Thyroid gland (tissue), 4 donors: ENCODE measurements around the gene LRRFIP2. TPM values are rescaled to one million over a fixed set of nuclear protein-coding genes. Genes with fewer than 3 reads are reported as not detected.
"Not testable (repeated sequence)": the region's sequence is repeated elsewhere in the genome, so short reads cannot be mapped to it uniquely, and the experiment has no call there.

Experiments used
- DNase-seq, 2 donors: peaks; one replicate each; pipeline ENCODE4 v3.0.0-alpha.2; 2019
- H3K27ac ChIP-seq, 3 donors: fragments of 200-600 bp; sonication (generic); 1 replicate in 2 of 3; 2 replicates in 1 of 3; pipeline ENCODE4 v1.5.1; 2016 to 2019; ENCODE audit warnings: mild to moderate bottlenecking in 1 of 3, moderate library complexity in 1 of 3
- H3K27me3 ChIP-seq: fragments of 200-600 bp; sonication (generic); one replicate; pipeline ENCODE4 v1.5.1; 2019
- H3K36me3 ChIP-seq, 2 donors: fragments of 200-600 bp; sonication (generic); one replicate each; pipeline ENCODE4 v1.5.1; 2016 to 2019
- H3K4me1 ChIP-seq, 2 donors: fragments of 200-600 bp; sonication (generic); one replicate each; pipeline ENCODE4 v1.5.1; 2017 to 2019
- H3K4me3 ChIP-seq, 3 donors: fragments of 200-600 bp; sonication (generic); replicated peaks in 1 of 3; 1 replicate in 2 of 3; 2 replicates in 1 of 3; pipeline ENCODE4 v1.5.1; 2016; ENCODE audit warnings: mild to moderate bottlenecking in 1 of 3
- H3K9me3 ChIP-seq: fragments of 200-600 bp; sonication (generic); one replicate; pipeline ENCODE4 v1.5.1; 2017
- POLR2A ChIP-seq, 2 donors: fragments of 450-650 bp; IDR thresholded peaks; one replicate each; pipeline ENCODE4 v1.6.1; 2017; ENCODE audit warnings: antibody characterized with exemption in 2 of 2, mild to moderate bottlenecking in 2 of 2, moderate library complexity in 1 of 2
- WGBS, 2 donors: methylation state at CpG; one replicate each; pipeline ENCODE4 v1.1.5; 2017; 5-methylcytosine and 5-hydroxymethylcytosine counted together
- intact Hi-C: fragments of 100-400 bp; cut with DNase I; formaldehyde crosslinking; loops from one replicate; pipeline ENCODE4 v1.15.1; 2023
- total RNA-seq, 4 donors: library from RNA; depleted of rRNA; stranded (reverse); fragments of >200 nt; gene quantifications; one replicate each; pipeline ENCODE4 v1.2.3, GENCODE V29; 2016
- TF ChIP-seq, protein P1 (sequence below), 6 experiments: fragments of 200-600 bp in 3 of 6; fragments of 450-650 bp in 3 of 6; sonication (generic) in 3 of 6; IDR thresholded peaks; one replicate each; pipeline ENCODE4 v1.5.1; 2016 to 2019; ENCODE audit warnings: antibody characterized with exemption in 6 of 6, mild to moderate bottlenecking in 2 of 6, inconsistent platforms in 1 of 6, moderate library complexity in 1 of 6

Gene LRRFIP2
- total RNA-seq, 4 donors from 2014 or later: 86.4 to 147 (median 93.8) TPM

DNA sequence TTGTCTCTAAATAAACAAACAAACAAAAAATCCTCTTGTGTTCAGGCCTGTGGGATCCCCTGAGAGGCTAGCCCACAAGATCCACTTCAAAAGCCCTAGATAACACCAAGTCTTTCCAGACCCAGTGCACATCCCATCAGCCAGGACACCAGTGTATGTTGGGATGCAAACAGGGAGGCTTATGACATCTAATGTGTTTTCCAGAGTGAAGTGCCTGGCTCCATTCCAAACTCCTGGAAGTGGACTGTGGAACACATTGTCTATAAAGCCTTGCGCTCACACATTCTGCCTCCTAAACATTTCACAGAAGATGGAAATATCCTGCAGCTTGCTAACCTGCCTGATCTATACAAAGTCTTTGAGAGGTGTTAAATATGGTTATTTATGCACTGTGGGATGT lies 124.1 kb downstream of the LRRFIP2 start:
- no peaks in the 10 kb centered on the region for H3K27me3 ChIP-seq
- peak overlapping the region; percentile 46 to 70 (median 56) for H3K27ac ChIP-seq
- peaks cover 29 to 44% of the 10 kb centered on the region in 2 donors for H3K4me1 ChIP-seq
- intact Hi-C loops: no loop called here
- no peak overlapping the region for H3K4me3 ChIP-seq
- no peaks in the 10 kb centered on the region for H3K9me3 ChIP-seq
- WGBS, 2 donors: 92 to 95% methylated on average over 1 of the region's 1 CpG
- peaks cover 8 to 27% of the 10 kb centered on the region in 2 donors for H3K36me3 ChIP-seq
- TF ChIP-seq, protein P1, sequence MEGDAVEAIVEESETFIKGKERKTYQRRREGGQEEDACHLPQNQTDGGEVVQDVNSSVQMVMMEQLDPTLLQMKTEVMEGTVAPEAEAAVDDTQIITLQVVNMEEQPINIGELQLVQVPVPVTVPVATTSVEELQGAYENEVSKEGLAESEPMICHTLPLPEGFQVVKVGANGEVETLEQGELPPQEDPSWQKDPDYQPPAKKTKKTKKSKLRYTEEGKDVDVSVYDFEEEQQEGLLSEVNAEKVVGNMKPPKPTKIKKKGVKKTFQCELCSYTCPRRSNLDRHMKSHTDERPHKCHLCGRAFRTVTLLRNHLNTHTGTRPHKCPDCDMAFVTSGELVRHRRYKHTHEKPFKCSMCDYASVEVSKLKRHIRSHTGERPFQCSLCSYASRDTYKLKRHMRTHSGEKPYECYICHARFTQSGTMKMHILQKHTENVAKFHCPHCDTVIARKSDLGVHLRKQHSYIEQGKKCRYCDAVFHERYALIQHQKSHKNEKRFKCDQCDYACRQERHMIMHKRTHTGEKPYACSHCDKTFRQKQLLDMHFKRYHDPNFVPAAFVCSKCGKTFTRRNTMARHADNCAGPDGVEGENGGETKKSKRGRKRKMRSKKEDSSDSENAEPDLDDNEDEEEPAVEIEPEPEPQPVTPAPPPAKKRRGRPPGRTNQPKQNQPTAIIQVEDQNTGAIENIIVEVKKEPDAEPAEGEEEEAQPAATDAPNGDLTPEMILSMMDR (IDR thresholded peaks at IDR 0.05): no peak
- peak in 1 of 2 donors; percentile 22 for DNase-seq

DNA sequence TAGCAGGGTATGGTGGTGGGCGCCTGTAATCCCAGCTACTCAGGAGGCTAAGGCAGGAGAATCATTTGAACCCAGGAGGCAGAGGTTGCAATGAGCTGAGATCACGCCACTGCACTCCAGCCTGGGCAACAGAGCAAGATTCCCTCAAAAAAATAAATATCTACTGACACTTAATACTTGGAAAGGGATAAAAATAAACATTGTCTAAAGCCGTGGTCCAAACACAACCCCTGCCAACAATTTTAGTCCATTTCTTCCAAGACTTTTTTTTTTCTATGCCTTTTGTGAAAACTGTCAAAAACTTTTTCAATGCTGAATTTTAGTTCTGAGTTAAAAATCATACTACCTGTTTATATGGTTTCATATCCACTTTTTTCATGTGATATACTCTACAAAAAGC lies 131.7 kb downstream of the LRRFIP2 start:
- H3K9me3 ChIP-seq, H3K4me3 ChIP-seq, intact Hi-C loops, H3K4me1 ChIP-seq, DNase-seq, H3K27ac ChIP-seq, H3K27me3 ChIP-seq: not testable (repeated sequence)
- WGBS, 2 donors: 61 to 66% methylated on average over 3 of the region's 3 CpGs
- peaks cover 11 to 15% of the 10 kb centered on the region in 2 donors for H3K36me3 ChIP-seq

DNA sequence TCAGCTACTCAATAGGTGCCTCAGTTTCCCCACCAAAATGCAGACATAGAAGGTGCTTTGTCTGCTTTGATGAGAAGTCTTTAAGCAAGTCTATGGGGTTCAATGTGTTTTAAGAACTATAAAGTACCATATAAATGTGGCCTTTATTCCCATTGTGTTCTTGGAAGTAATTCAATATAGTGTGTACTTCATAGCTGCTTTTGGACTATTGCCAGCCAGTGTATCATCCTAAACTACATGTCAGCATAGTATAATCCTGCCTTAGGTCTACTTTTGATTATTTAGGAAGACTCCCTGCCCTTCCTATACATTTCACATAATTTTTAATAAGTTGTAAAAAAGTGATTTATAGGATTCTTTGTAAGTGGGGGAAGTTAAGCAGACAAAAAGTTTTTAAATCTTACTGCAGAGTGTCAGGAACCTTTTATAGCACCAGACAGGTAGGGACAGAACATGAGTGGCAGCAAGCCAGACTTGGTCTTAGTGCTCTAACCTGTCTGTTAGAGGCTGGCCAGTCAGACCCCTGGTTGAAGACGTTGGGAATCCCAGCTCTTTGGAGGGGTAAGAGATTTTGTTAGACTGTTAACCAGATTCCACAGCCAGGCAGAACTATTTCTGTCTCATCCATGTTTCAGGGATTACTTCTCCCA lies 132.7 kb downstream of the LRRFIP2 start:
- WGBS, 2 donors: 56 to 58% methylated on average over 1 of the region's 1 CpG
- H3K4me3 ChIP-seq: no peak overlapping the region
- H3K27me3 ChIP-seq: no peaks in the 10 kb centered on the region
- H3K36me3 ChIP-seq: peaks cover 5 to 7% of the 10 kb centered on the region in 2 donors
- DNase-seq: peak in 1 of 2 donors; percentile 33
- no peak overlapping the region for H3K27ac ChIP-seq
- TF ChIP-seq, protein P1 (IDR thresholded peaks at IDR 0.05): no peak
- TF ChIP-seq POLR2A (IDR thresholded peaks at IDR 0.05): no peak
- H3K4me1 ChIP-seq: no peaks in the 10 kb centered on the region
- H3K9me3 ChIP-seq: no peaks in the 10 kb centered on the region
- intact Hi-C loops: no loop called here

DNA sequence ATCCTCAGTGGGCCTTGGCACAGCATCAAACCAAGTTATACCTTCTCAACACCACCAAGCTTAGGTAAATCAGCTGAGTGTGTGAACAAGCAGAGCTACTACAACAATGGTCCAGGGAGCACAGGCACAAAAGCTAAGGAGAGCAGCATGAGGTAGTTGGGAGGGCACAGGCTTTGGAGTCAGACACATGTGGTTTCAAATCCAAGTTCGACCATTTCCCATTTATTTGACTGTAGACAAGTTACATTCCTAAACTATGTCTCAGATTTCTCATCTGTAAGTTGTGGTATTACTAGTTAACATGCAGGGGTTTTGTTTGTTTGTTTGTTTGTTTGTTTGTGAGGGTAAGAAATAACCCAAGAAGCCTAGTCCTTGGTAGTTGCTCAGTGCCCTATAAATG lies 134.2 kb downstream of the LRRFIP2 start:
- Histone ChIP-seq H3K4me1 (no peaks in the 10 kb centered on the region), H3K27ac (no peak overlapping the region), H3K9me3 (no peaks in the 10 kb centered on the region), H3K27me3 (no peaks in the 10 kb centered on the region), H3K4me3 (no peak overlapping the region), H3K36me3 (peaks cover 7 to 13% of the 10 kb centered on the region in 2 donors)
- 95 to 100% methylated on average over 1 of the region's 1 CpG for WGBS, 2 donors
- TF ChIP-seq, protein P1 (IDR thresholded peaks at IDR 0.05): no peak
- no peak for TF ChIP-seq POLR2A (IDR thresholded peaks at IDR 0.05)
- intact Hi-C loops: no loop called here
- no peak for DNase-seq

DNA sequence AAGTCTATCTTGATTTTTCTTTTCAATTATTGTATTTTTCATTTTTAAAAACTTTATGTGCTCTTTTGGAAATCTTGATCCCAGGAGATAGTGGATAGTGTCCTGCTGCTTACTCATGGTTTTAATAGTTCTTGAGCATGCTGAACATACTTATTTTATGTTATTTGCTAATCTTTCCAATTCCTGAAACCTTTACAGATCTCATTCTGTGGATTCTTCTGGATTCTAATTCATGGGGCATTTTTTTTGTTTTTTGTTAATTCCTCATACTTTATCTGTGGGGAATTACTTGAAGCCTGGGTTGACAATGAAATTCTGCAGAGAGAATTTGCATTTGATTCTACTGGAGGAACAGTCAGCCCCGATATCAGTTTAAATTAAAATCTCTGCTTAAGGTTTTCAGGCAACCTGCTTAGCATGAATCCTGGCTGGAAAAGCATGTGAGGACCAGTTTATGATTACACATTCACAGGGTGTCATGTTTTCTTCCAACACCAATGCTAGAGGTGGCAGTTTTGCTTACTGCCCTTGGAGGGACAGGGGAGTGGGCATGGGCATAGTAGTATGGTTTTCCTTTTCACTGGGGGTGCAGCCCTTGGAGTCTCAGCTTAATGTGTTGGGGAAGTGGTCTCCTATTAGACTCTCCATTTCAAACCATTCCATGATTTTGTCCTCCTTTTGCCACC lies 135.1 kb downstream of the LRRFIP2 start:
- no peak overlapping the region for H3K27ac ChIP-seq
- no peaks in the 10 kb centered on the region for H3K4me1 ChIP-seq
- DNase-seq: no peak
- WGBS, 2 donors: 95 to 97% methylated on average over 1 of the region's 1 CpG
- peaks cover 7 to 13% of the 10 kb centered on the region in 2 donors for H3K36me3 ChIP-seq
- no peaks in the 10 kb centered on the region for H3K9me3 ChIP-seq
- intact Hi-C loops: no loop called here
- H3K27me3 ChIP-seq: no peaks in the 10 kb centered on the region
- no peak overlapping the region for H3K4me3 ChIP-seq
- TF ChIP-seq, protein P1 (IDR thresholded peaks at IDR 0.05): no peak
